IMR-90 (cell line): ENCODE data around the gene GOLGA8B. TPM values are rescaled to one million over a fixed set of nuclear protein-coding genes. Genes with fewer than 3 reads are reported as not detected.
A peak's percentile ranks its signal among the peaks of the same experiment; 100 is the strongest.
"Not testable (repeated sequence)": the region's sequence is repeated elsewhere in the genome, so short reads cannot be mapped to it uniquely, and the experiment has no call there.

Source experiments
- ATAC-seq: fragments of 200-7000 bp; cut with Tn5 transposase; 2 replicates; pipeline ENCODE4 v1.9.1; 2020; ENCODE audit warnings: low read depth, mild to moderate bottlenecking, moderate library complexity
- BruUV-seq: library from RNA; stranded (reverse); fragments of 400-500 nt; replicated peaks from 2 replicates; lab custom pipeline; 2021; lab: Mats Ljungman, UMichigan
- CTCF ChIA-PET: fragments of 300-600 bp; formaldehyde crosslinking; extraction: SDS; loops from one replicate; lab custom pipeline; 2021; ENCODE audit warnings: antibody characterized with exemption; lab: Yijun Ruan, JAX
- POLR2A ChIA-PET: fragments of 300-600 bp; sonication (Branson Sonifier 250); formaldehyde crosslinking; loops from one replicate; lab custom pipeline; 2022; ENCODE audit warnings: antibody characterized with exemption; ENCODE audit not compliant: unreplicated experiment; lab: Charles Lee
- DNase-seq: peaks from one replicate; pipeline ENCODE4 v3.0.0; 2013
- H2AFZ ChIP-seq: replicated peaks from 2 replicates; pipeline ENCODE3; 2013; ENCODE audit warnings: low read length, mild to moderate bottlenecking; ENCODE audit not compliant: poor library complexity
- H2AK5ac ChIP-seq: 2 replicates; pipeline ENCODE4 v1.6.1; 2013; ENCODE audit warnings: low read depth, low read length, inconsistent platforms
- H2AK9ac ChIP-seq: replicated peaks from 2 replicates; pipeline ENCODE3; 2013; ENCODE audit warnings: mild to moderate bottlenecking, low read depth, low read length, moderate library complexity; ENCODE audit not compliant: poor library complexity
- H2BK120ac ChIP-seq: 2 replicates; pipeline ENCODE4 v1.6.1; 2013; ENCODE audit warnings: low read depth, low read length, inconsistent platforms
- H2BK15ac ChIP-seq: 3 replicates; pipeline ENCODE4 v1.6.1; 2013; ENCODE audit warnings: low read depth, low read length, inconsistent platforms
- H2BK20ac ChIP-seq: 2 replicates; pipeline ENCODE4 v1.6.1; 2013; ENCODE audit warnings: low read depth, mild to moderate bottlenecking, inconsistent platforms, low read length, moderate library complexity
- H2BK5ac ChIP-seq: 2 replicates; pipeline ENCODE4 v1.6.1; 2013; ENCODE audit warnings: mild to moderate bottlenecking, low read depth, low read length, inconsistent platforms; ENCODE audit not compliant: poor library complexity, severe bottlenecking
- H3K14ac ChIP-seq: replicated peaks from 2 replicates; pipeline ENCODE4 v1.6.1; 2013; ENCODE audit warnings: low read depth, low read length, inconsistent platforms
- H3K18ac ChIP-seq: 2 replicates; pipeline ENCODE4 v1.6.1; 2013; ENCODE audit warnings: low read depth, low read length, control low read depth
- H3K23ac ChIP-seq: 2 replicates; pipeline ENCODE4 v1.6.1; 2013; ENCODE audit warnings: low read depth, low read length, inconsistent platforms
- H3K27ac ChIP-seq: 2 replicates; pipeline ENCODE4 v1.5.1; 2013; ENCODE audit warnings: mild to moderate bottlenecking, control low read depth, low read length; ENCODE audit not compliant: insufficient read depth
- H3K27me3 ChIP-seq: 2 replicates; pipeline ENCODE4 v1.6.1; 2013; ENCODE audit warnings: low read length; ENCODE audit not compliant: control insufficient read depth, insufficient read depth
- H3K36me3 ChIP-seq: 2 replicates; pipeline ENCODE4 v1.6.1; 2013; ENCODE audit warnings: low read length, mixed read lengths; ENCODE audit not compliant: control insufficient read depth, insufficient read depth
- H3K4ac ChIP-seq: 2 replicates; pipeline ENCODE4 v1.6.1; 2013; ENCODE audit warnings: low read depth, low read length, inconsistent platforms
- H3K4me1 ChIP-seq: 2 replicates; pipeline ENCODE4 v1.6.1; 2013; ENCODE audit warnings: low read length, mixed read lengths; ENCODE audit not compliant: control insufficient read depth, insufficient read depth
- H3K4me2 ChIP-seq: 2 replicates; pipeline ENCODE4 v1.6.1; 2013; ENCODE audit warnings: low read depth, mild to moderate bottlenecking, control low read depth, low read length, moderate library complexity
- H3K4me3 ChIP-seq: 2 replicates; pipeline ENCODE4 v1.5.1; 2013; ENCODE audit warnings: low read depth, mild to moderate bottlenecking, control low read depth, low read length, moderate library complexity; ENCODE audit not compliant: insufficient read depth
- H3K56ac ChIP-seq: 2 replicates; pipeline ENCODE4 v1.6.1; 2013; ENCODE audit warnings: low read length, inconsistent platforms; ENCODE audit not compliant: insufficient read depth; ENCODE audit errors: extremely low read depth
- H3K79me1 ChIP-seq, 2 experiments: 2 replicates each; pipeline ENCODE4 v1.6.1; 2013; ENCODE audit warnings: low read length in 2 of 2, inconsistent platforms in 1 of 2, low read depth in 1 of 2
- H3K9ac ChIP-seq: 2 replicates; pipeline ENCODE4 v1.6.1; 2013; ENCODE audit warnings: low read depth, low read length, control low read depth
- H3K9me1 ChIP-seq: 2 replicates; pipeline ENCODE4 v1.6.1; 2013; ENCODE audit warnings: low read length, inconsistent platforms; ENCODE audit not compliant: insufficient read depth
- H3K9me3 ChIP-seq: 2 replicates; pipeline ENCODE4 v1.6.1; 2013; ENCODE audit warnings: low read length; ENCODE audit not compliant: control insufficient read depth, insufficient read depth
- H4K20me1 ChIP-seq: 2 replicates; pipeline ENCODE4 v1.6.1; 2013; ENCODE audit warnings: low read length, inconsistent platforms; ENCODE audit not compliant: insufficient read depth
- H4K5ac ChIP-seq: 2 replicates; pipeline ENCODE4 v1.6.1; 2013; ENCODE audit warnings: mild to moderate bottlenecking, low read depth, low read length, control low read depth
- H4K8ac ChIP-seq, 2 experiments: 2 replicates each; pipeline ENCODE4 v1.6.1; 2013; ENCODE audit warnings: low read depth in 2 of 2, low read length in 2 of 2, control low read depth in 1 of 2, inconsistent platforms in 1 of 2
- H4K91ac ChIP-seq: 2 replicates; pipeline ENCODE4 v1.6.1; 2013; ENCODE audit warnings: low read depth, low read length, inconsistent platforms; ENCODE audit not compliant: insufficient read depth
- WGBS, 2 experiments: methylation state at CpG; one replicate each; pipeline versions ENCODE4 v1.1.5 to v1.1.7; 2013; ENCODE audit warnings: missing lambda C conversion rate in 2 of 2; ENCODE audit not compliant: insufficient read length in 1 of 2; ENCODE audit errors: extremely low coverage in 2 of 2; 5-methylcytosine and 5-hydroxymethylcytosine counted together
- dilution Hi-C: fragments of 300-500 bp; cut with HindIII; formaldehyde crosslinking; loops from one replicate; pipeline ENCODE4 v1.14.3; 2018; ENCODE audit warnings: low sequenced_read_pairs; ENCODE audit not compliant: unreplicated experiment
- in situ Hi-C: fragments of 300-500 bp; cut with MboI; formaldehyde crosslinking; loops from 3 replicates; pipeline ENCODE4 v1.14.3; 2019; ENCODE audit warnings: low sequenced_read_pairs, inconsistent platforms, mixed read lengths
- intact Hi-C: fragments of 100-400 bp; cut with micrococcal nuclease; formaldehyde crosslinking; loops from 2 replicates; pipeline ENCODE4 v1.10.0; 2022
- polyA plus RNA-seq, 3 experiments: library from polyadenylated mRNA; depleted of rRNA; stranded (reverse); fragments of >200 nt; gene quantifications; 2 replicates each; pipeline ENCODE4 v1.2.3, GENCODE V29; 2012; ENCODE audit warnings: low replicate concordance in 1 of 3
- total RNA-seq: library from RNA; depleted of rRNA; stranded (reverse); fragments of >200 nt; gene quantifications from 2 replicates; pipeline ENCODE4 v1.2.3, GENCODE V29; 2012

GOLGA8B gene
- total and polyA plus RNA-seq, 2 of the 4 experiments (the other 2 are of a cell fraction): 7.7 to 31.6 TPM

GRCh38 chr15:34581687-34582460, 1.6 kb downstream of the GOLGA8B start:
- H3K27ac ChIP-seq, CTCF ChIA-PET, ATAC-seq, POLR2A ChIA-PET, H4K91ac ChIP-seq, H3K36me3 ChIP-seq, H4K5ac ChIP-seq, H2BK120ac ChIP-seq, H3K9me3 ChIP-seq, dilution Hi-C loops, H3K27me3 ChIP-seq, H3K18ac ChIP-seq, DNase-seq, H3K9me1 ChIP-seq, H2BK5ac ChIP-seq, BruUV-seq, H2BK15ac ChIP-seq, H2AK5ac ChIP-seq, H2BK20ac ChIP-seq: not testable (repeated sequence)
- Histone ChIP-seq H3K79me1 (peaks cover 11 to 56% of the 10 kb centered on the region in 2 experiments), H3K4me1 (peaks cover 16% of the 10 kb centered on the region), H3K9ac (peak overlapping the region; percentile 88), H3K56ac (peak overlapping the region; percentile 25; the same call in 1 of the 2 replicates), H3K4me3 (peak overlapping the region; percentile 93), H4K20me1 (peaks cover 18% of the 10 kb centered on the region), H3K4ac (peak overlapping the region; percentile 53; the same call in 1 of the 2 replicates), H2AFZ (peak overlapping the region; percentile 91), H3K14ac (peak overlapping the region; percentile 62; the same call in 1 of the 2 replicates), H2AK9ac (peak overlapping the region; percentile 23), H3K4me2 (peak overlapping the region; percentile 95), H3K23ac (peak overlapping the region; percentile 83), H4K8ac (peak overlapping the region in 1 of 2 experiments; percentile 66; a peak in 3 of 4 replicates)
- intact Hi-C loops (loop anchor here (5.0 kb wide), 1 partner anchor 225 kb away; no protein-coding TSS in a partner anchor), in situ Hi-C loops (loop anchor here (5.0 to 25.0 kb wide), 3 partner anchors 235 to 470 kb away; partner anchors contain the start of genes EMC4, EMC7 and PGBD4)
- WGBS, 2 experiments: 40% methylated on average over 1 of the region's 15 CpGs; no CpG with 5 or more reads in 1 of the 2 experiments
